AG04450 (cell line): ENCODE measurements around the gene ZNF816. TPM values are rescaled to one million over a fixed set of nuclear protein-coding genes. Genes with fewer than 3 reads are reported as not detected.
"Not testable (repeated sequence)": the region's sequence is repeated elsewhere in the genome, so short reads cannot be mapped to it uniquely, and the experiment has no call there.

Experiments used
- CTCF ChIA-PET: fragments of 300-600, 350-600 bp; formaldehyde crosslinking; extraction: SDS; loops from one replicate; lab custom pipeline; 2022; ENCODE audit warnings: antibody characterized with exemption, inconsistent platforms; lab: Charles Lee
- POLR2A ChIA-PET: fragments of 350-600 bp; formaldehyde crosslinking; extraction: SDS; loops from one replicate; lab custom pipeline; 2021; ENCODE audit warnings: antibody characterized with exemption, inconsistent platforms; lab: Yijun Ruan, JAX
- DNase-seq: peaks from one replicate; pipeline ENCODE4 v3.0.0-alpha.2; 2011; ENCODE audit warnings: low read depth, low spot score
- H3K27ac ChIP-seq: one replicate; pipeline ENCODE4 v1.5.1; 2012; ENCODE audit warnings: low read depth, low read length, control low read depth
- H3K27me3 ChIP-seq: one replicate; pipeline ENCODE4 v1.6.0; 2012; ENCODE audit warnings: low read length; ENCODE audit not compliant: control insufficient read depth, insufficient read depth
- H3K4me3 ChIP-seq: 2 replicates; pipeline ENCODE4 v1.5.1; 2011; ENCODE audit warnings: mild to moderate bottlenecking, low read depth, low read length, control low read depth
- H3K9me3 ChIP-seq: 2 replicates; pipeline ENCODE4 v1.5.1; 2012; ENCODE audit warnings: low read length; ENCODE audit not compliant: control insufficient read depth, insufficient read depth
- CTCF ChIP-seq: IDR thresholded peaks from 2 replicates; pipeline ENCODE4 v1.5.1; 2011; ENCODE audit warnings: low read depth, low read length, control low read depth, inconsistent platforms
- polyA plus RNA-seq: library from polyadenylated mRNA; depleted of rRNA; stranded (reverse); fragments of >200 nt; gene quantifications from 2 replicates; pipeline ENCODE4 v1.2.3, GENCODE V29; 2011

Gene ZNF816
- polyA plus RNA-seq, 1 experiment: 6.3 TPM

- H3K9me3 ChIP-seq: peaks cover 25% of the 10 kb centered on the region
- H3K4me3 ChIP-seq: no peak overlapping the region
- DNase-seq: no peak
- TF ChIP-seq CTCF: no peak
- ChIA-PET POLR2A (no interaction called here), CTCF (no interaction called here)
- H3K27ac ChIP-seq: peak overlapping the region; percentile 21
- H3K27me3 ChIP-seq: no peaks in the 10 kb centered on the region
Measured at GRCh38 chr19:52990759-52991418, 28.2 kb upstream of the ZNF816 start.

DNA sequence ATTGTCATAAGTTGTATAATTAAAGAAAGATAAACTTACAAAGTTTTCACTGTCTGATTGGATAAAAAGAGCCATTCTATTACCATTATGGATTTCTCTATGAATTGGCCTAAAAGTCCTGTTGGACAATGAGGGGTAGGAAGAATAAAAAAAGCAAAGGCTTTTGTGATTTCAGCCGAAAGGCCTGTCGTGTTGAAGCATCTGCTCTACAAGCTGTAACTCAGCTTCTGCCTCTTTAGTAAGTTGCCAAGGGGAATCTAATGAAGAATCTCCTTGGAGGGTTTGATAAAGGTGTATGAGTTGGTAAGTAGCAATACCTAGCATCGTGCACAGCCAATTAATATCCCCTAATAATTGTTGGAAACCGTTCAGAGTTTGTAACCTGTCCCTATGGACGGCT is 25.8 kb upstream of the ZNF816 start:
- ChIA-PET CTCF (no interaction called here), POLR2A (no interaction called here)
- no peak overlapping the region for H3K27ac ChIP-seq
- no peak overlapping the region for H3K4me3 ChIP-seq
- DNase-seq: no peak
- peaks cover 20% of the 10 kb centered on the region for H3K9me3 ChIP-seq
- no peak for TF ChIP-seq CTCF
- H3K27me3 ChIP-seq: no peaks in the 10 kb centered on the region

DNA sequence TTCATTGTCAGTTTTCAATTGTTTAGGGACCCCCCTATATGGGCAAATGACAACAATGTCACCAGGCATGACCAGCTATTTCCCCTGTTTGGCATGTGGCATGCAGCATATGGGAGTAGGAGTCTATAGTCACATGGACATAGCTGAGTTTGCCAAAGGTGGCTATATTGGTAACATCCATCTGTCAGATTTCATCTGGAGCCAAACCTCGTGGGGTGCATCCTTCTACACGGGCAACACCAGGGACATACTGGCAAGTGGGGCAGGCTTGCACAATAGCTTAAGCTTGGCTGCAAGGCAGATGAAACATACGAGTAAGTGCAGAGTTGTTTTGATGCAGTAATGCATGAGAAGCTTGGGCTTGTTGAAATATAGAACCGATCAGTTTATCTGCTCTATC is 24.5 kb upstream of the ZNF816 start:
- POLR2A ChIA-PET: no interaction called here
- CTCF ChIA-PET: no interaction called here
- no peak for DNase-seq
- Histone ChIP-seq H3K27me3 (no peaks in the 10 kb centered on the region), H3K4me3 (no peak overlapping the region), H3K9me3 (peaks cover 16% of the 10 kb centered on the region), H3K27ac (no peak overlapping the region)
- TF ChIP-seq CTCF: no peak

DNA sequence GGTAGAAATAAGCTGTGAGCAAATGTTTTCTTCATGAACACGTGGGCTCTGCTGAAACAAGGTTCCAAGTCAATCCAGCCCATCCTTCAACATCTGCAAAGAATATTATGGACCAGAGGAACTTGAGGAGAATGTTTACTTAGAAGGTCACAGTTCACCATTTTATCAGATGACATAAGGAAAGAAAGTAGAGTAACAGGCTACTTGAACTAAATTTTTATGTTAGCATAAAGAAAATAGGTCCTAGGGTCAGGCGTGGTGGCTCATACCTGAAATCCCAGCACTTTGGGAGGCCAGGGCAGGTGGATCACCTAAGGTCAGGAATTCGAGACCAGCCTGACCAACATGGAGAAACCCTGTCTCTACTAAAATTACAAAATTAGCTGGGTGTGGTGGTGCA is 20.5 kb upstream of the ZNF816 start:
- DNase-seq, POLR2A ChIA-PET, H3K4me3 ChIP-seq, CTCF ChIA-PET, H3K27me3 ChIP-seq, H3K27ac ChIP-seq: not testable (repeated sequence)
- H3K9me3 ChIP-seq: peaks cover 16% of the 10 kb centered on the region

GRCh38 chr19:52981329-52981728 is 18.6 kb upstream of the ZNF816 start:
- POLR2A ChIA-PET: no interaction called here
- no peaks in the 10 kb centered on the region for H3K27me3 ChIP-seq

More at GRCh38 chr19:52981329-52981728, 18.6 kb upstream of the ZNF816 start:
- DNase-seq: no peak
- Histone ChIP-seq H3K9me3 (peaks cover 10% of the 10 kb centered on the region; the same call in 1 of the 2 replicates), H3K27ac (no peak overlapping the region), H3K4me3 (no peak overlapping the region)
- TF ChIP-seq CTCF: no peak
- CTCF ChIA-PET: no interaction called here
